ENCODE measurements around the gene SEPTIN2. TPM values are rescaled to one million over a fixed set of nuclear protein-coding genes. Genes with fewer than 3 reads are reported as not detected.

Gene SEPTIN2
- total and polyA plus RNA-seq, 2 donors (not counting 3 experiments of a cell fraction or from before 2014, with no cell fraction given), result 427 to 512 TPM

DNA sequence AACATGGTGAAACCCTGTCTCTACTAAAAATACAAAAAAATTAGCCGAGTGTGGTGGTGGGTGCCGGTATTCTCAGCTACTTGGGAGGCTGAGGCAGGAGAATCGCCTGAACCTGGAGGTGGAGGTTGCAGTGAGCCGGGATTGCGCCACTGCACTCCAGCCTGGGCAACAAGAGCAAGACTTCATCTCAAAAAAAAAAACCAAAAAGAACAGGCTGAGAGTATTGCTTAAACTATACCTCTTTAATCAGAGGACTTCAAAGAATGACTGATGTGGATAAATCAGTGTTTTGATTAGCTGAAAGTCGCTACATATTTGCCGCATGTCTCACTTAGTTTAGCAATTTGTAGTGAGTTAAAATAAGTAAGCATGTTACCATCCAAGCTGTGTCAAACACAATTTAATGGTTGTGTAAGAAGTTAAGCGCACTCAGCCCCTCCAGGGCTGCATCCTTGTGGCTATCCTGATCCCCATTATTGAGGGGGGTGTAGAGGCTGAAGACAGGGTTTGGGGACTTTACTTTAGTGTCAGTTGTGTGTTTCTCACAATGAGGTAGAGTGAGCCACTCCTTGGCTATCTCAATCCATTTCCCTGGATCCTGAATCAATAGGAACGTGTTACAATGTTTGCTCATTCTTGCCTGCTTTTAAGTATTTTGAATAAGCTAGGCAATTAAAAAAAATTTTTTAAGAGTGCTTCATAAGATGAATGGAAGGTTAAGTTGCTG lies 29.4 kb downstream of the SEPTIN2 start:
- no TSS peak for BruUV-seq (replicated peaks)
- POLR2A ChIA-PET, result no interaction called here
- FAIRE-seq, result no peak
- TF ChIP-seq, protein P1, sequence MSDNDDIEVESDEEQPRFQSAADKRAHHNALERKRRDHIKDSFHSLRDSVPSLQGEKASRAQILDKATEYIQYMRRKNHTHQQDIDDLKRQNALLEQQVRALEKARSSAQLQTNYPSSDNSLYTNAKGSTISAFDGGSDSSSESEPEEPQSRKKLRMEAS (IDR thresholded peaks at IDR 0.05; ENCODE audit: insufficient read depth, insufficient read length), result no peak
- no peak for TF ChIP-seq MYC (IDR thresholded peaks at IDR 0.05; ENCODE audit: low read depth, low read length)
- no peak for TF ChIP-seq POLR2A (IDR thresholded peaks at IDR 0.05; ENCODE audit: low read depth, low read length)
- no peak for TF ChIP-seq FOS (IDR thresholded peaks at IDR 0.05; ENCODE audit: borderline replicate concordance, insufficient read depth, low read length)
- no peak for TF ChIP-seq POLR2AphosphoS5 (IDR thresholded peaks at IDR 0.05; ENCODE audit: insufficient read depth, low read depth, low read length)
- TF ChIP-seq JUN (IDR thresholded peaks at IDR 0.05; ENCODE audit: borderline replicate concordance, insufficient read depth, insufficient read length, low read depth), result no peak
- TF ChIP-seq GATA2 (IDR thresholded peaks at IDR 0.05; ENCODE audit: insufficient read depth, insufficient read length, low read depth, low read length), result no peak
- TF ChIP-seq EZH2 (IDR thresholded peaks at IDR 0.05; ENCODE audit: borderline replicate concordance, low read depth, low read length, severe bottlenecking), result no peak
- TF ChIP-seq, protein P2, sequence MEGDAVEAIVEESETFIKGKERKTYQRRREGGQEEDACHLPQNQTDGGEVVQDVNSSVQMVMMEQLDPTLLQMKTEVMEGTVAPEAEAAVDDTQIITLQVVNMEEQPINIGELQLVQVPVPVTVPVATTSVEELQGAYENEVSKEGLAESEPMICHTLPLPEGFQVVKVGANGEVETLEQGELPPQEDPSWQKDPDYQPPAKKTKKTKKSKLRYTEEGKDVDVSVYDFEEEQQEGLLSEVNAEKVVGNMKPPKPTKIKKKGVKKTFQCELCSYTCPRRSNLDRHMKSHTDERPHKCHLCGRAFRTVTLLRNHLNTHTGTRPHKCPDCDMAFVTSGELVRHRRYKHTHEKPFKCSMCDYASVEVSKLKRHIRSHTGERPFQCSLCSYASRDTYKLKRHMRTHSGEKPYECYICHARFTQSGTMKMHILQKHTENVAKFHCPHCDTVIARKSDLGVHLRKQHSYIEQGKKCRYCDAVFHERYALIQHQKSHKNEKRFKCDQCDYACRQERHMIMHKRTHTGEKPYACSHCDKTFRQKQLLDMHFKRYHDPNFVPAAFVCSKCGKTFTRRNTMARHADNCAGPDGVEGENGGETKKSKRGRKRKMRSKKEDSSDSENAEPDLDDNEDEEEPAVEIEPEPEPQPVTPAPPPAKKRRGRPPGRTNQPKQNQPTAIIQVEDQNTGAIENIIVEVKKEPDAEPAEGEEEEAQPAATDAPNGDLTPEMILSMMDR (IDR thresholded peaks at IDR 0.05; ENCODE audit: extremely low read depth in 1 of 2, insufficient read depth in 1 of 2, low read depth in 1 of 2, low read length in 2 of 2), result no peak
- intact Hi-C loops (cut with micrococcal nuclease) (no loop called here), dilution Hi-C loops (cut with MboI; ENCODE audit: extremely low pct_ligation_motif_present, low sequenced_read_pairs) (no loop called here)
- Histone ChIP-seq H3K27ac (ENCODE audit: insufficient read depth, low read depth, low read length) (no peak overlapping the region), H3K9me1 (replicated peaks; ENCODE audit: control insufficient read depth, extremely low read depth, insufficient read depth, low read length) (no peaks in the 10 kb centered on the region), H3K9ac (replicated peaks; ENCODE audit: extremely low read depth, insufficient read depth, low read length) (no peak overlapping the region), H4K20me1 (replicated peaks; ENCODE audit: control insufficient read depth, extremely low read depth, insufficient read depth, low read length) (no peaks in the 10 kb centered on the region), H3K9me3 (replicated peaks; ENCODE audit: control insufficient read depth, insufficient read depth, low read length) (no peaks in the 10 kb centered on the region), H3K27me3 (ENCODE audit: control insufficient read depth in 2 of 2, insufficient read depth in 2 of 2, low read length in 2 of 2) (no peaks in the 10 kb centered on the region), H2AFZ (ENCODE audit: low read depth, low read length) (no peak overlapping the region), H3K4me2 (ENCODE audit: insufficient read depth, low read length) (no peak overlapping the region), H3K4me1 (ENCODE audit: control insufficient read depth, extremely low read depth, insufficient read depth, low read length) (no peaks in the 10 kb centered on the region), H3K36me3 (ENCODE audit: control insufficient read depth in 2 of 2, extremely low read depth in 1 of 2, insufficient read depth in 2 of 2, low read length in 2 of 2) (peaks cover 37 to 43% of the 10 kb centered on the region in 2 experiments), H3K4me3 (replicated peaks in 1 of 3; ENCODE audit: insufficient read depth in 1 of 3, low read depth in 1 of 3, low read length in 3 of 3) (no peak overlapping the region), H3K79me2 (ENCODE audit: control insufficient read depth, insufficient read depth, low read length) (peaks cover 4% of the 10 kb centered on the region)
- CTCF ChIA-PET, result no interaction called here
- no peak for DNase-seq (ENCODE audit: low read depth, low spot score)
